NCI-H526 (cell line): ENCODE measurements around the gene RABL3.
"Not testable (repeated sequence)": the region's sequence is repeated elsewhere in the genome, so short reads cannot be mapped to it uniquely, and the experiment has no call there.

Experiments used
- DNase-seq, 2 experiments: peaks; one replicate each; lab custom pipeline; 2025; lab: John Stamatoyannopoulos, UW

Gene RABL3

GRCh38 chr3:120683213-120683612 is 59.1 kb downstream of the RABL3 start:
- no peak for DNase-seq

- peak; percentile 33 to 73 for DNase-seq
Measured at GRCh38 chr3:120682095-120682681, 60.1 kb downstream of the RABL3 start, which contains the start of gene HGD. TSS of gene HGD (minus strand) at chr3:120682239. CDS start at chr3:120682111, 128 bp downstream.

DNA sequence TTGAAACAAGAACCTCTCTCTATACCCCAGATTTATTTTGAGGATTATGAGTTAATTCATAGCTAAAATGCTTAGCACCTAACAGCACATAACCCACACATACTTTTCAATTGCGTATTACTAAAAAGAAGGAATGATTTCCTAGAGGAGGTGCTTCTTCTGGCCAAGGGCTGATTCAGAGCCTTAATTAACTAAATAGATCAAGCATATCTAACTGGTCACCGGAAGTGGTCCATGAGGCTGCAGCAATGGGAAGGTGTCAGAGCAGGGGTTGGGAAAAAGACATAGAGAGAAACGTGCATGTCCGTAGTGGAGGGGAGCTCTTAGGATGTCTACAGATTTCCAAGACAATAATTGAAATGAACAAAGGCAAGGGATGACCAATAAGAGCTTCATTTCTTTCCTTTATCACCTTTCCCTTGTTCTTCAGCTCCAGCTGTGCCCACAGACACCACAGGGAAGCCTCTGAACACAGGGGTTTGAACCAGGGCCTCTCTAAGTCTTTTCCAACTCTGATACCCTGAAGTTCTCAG is 60.7 kb downstream of the RABL3 start:
- no peak for DNase-seq

GRCh38 chr3:120681018-120681417 is 61.3 kb downstream of the RABL3 start:
- DNase-seq: no peak

DNA sequence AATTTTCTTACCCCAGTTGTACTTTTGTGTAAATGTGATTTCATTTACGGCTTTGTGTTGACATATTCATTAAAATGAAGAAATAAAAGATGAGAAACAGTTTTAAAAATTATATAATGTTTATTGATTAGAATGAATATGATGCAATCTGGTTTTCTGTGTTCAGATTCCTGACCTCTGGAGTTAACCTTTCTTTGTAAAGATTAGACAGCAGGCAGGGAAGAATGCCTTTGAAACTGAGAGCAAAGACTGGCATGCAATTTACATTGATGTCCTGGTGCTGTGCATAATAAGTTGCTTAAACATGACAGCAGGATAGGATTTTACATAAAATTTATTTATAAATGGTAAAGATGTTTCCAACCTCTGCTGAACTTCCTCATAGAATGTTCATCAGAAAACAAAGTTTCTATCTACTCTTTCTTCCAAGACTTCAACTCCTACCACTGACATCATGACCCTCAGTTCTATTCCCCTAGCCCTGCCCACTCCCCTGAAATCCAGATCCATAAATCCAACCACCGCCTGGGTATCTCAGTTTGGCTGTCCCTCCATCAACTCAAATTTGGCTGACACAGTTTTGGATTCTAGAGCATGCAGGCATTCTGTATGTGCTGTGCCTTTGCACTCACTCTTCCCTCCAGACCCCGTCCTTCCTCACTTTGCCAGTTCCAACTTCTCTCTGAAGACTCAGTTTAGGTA is 62.0 kb downstream of the RABL3 start:
- DNase-seq: no peak

DNA sequence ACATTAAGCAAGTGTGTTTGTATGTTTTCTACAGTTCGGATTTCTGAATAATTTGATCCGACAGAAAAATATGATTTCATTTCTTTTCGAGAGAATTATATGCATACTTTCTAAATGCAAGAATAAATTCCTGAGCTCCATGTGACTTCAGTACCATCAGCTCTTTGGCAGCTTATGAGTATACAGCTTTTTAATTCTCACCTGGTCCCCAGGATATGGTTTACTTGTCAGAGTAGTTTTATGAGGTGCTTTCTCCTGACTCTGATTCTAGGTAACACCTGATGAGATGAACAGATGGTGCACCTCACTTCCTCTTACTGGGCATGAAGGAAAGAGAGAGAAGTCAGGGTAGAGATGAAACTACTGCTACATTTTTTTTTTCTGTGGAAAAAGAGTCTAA is 63.3 kb downstream of the RABL3 start:
- no peak for DNase-seq

GRCh38 chr3:120678331-120678947 is 63.9 kb downstream of the RABL3 start:
- peak; percentile 75 to 82 for DNase-seq

DNA sequence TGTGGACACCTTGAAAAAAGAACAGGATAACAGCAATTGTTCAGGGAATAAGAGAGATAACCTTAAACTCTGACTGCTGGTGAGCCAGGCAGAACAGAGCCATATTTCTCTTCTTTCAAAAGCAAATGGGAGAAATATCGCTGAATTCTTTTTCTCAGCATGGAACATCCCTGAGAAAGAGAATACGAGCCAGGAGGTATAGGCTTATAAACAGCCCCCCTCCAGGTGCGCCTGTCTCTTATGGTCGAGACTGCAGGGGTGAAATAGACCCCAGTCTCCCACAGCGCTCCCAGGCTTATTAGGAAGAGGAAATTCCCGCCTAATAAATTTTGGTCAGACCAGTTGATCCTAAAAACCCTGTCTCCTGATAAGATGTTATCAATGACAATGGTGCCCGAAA is 65.1 kb downstream of the RABL3 start:
- not testable (repeated sequence) for DNase-seq

DNA sequence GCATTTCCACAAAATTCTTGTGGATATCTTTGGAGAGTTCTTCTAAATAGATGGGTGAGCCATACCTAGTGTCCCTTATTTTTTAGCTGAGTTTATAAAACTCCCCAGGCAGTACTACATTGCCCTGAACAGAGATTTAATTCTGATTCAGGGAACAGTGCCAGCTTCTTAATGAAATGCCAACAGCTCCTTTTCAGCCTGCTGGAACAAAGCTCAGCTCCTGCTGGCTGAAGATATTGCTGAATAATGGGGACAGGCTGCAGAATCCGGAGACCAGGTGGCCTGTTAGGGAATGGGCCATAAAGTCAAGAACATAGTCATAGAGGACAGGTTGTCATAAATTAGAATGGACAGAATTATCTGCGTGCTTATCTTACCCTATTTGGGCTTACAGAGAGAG is 69.2 kb downstream of the RABL3 start:
- DNase-seq: no peak

GRCh38 chr3:120670576-120670975 is 71.7 kb downstream of the RABL3 start:
- no peak for DNase-seq

DNA sequence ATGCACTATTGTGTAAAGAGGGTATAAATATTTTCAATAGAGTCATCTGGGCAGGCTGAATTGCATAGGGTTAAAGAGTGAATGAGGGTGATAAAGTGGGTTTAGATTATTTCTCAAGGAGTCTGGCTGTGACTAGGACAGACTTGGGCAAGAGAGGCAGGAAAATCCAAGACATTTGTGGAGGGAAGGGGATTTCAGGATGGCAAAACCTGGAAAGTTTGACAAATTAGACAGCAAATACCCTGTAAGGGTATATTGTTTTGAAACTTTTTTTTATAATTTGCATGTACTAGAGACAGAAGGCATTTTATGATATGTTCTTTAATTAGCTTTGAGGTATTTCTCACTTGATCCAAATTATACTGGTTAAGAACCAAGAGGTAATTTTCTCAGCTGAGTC is 77.4 kb downstream of the RABL3 start:
- no peak for DNase-seq

- no peak for DNase-seq
Measured at GRCh38 chr3:120661945-120662344, 80.4 kb downstream of the RABL3 start.

DNA sequence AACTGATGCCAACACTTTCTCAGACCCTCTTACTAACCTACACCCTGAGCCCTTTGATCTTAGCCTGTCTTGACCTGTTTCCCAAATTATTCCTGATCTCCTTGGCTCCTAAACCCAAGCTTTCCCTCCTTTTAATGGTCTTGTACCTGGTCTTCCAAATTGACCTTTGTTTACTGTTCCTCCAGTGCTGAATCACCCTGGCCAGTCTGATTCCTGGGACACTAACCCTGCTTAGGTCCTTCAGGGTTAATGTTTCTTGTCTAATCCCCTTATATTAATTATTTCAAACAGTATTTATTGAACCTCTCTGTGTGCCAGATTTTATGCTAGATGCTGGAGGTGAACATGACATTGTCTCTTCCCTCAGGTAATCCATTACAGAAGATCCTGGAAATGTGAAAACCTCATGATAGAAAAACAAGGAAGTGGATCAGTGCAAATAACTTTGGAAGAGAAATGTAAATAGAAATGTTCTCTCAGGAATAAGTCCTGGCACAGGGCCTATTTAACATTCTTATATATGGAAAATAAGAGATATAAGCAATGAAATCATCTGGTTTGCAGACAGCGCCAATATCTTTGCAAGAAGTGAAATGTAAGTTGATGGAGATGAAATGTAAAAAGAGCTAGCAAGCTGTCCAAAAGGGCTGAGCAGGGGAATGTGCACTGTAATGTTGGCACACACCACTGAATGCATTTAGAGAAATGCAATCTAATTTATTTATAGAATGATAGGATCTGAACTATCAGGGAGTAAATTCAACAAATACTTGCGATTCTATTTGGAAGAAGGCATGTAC is 81.0 kb downstream of the RABL3 start:
- DNase-seq: no peak

GRCh38 chr3:120659834-120660233 is 82.5 kb downstream of the RABL3 start:
- DNase-seq: no peak

GRCh38 chr3:120659285-120659684 is 83.0 kb downstream of the RABL3 start:
- DNase-seq: no peak

GRCh38 chr3:120652896-120653545 is 89.3 kb downstream of the RABL3 start:
- no peak for DNase-seq

DNA sequence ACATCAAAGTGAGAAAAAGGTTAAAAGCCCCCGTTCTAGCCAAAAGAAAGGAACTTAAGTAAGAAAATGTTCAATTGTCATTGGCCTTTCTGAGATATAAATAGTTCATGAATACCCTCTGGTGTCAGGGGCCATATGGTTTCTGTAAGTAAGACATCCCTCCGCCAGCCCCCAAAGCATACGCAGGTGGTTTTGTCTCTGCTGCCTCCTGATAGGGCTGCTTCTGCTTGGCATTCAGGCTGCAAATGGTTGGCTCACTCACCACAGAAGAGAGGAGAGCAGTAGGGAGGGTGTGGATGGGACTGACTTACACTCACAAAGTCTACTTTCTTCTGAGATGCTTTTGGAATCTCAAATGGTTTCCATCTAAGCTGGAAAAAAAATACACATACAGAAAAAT is 90.0 kb downstream of the RABL3 start:
- no peak for DNase-seq

GRCh38 chr3:120650311-120650710 is 92.0 kb downstream of the RABL3 start:
- DNase-seq: no peak

- no peak for DNase-seq
Measured at GRCh38 chr3:120649830-120650233, 92.5 kb downstream of the RABL3 start.

DNA sequence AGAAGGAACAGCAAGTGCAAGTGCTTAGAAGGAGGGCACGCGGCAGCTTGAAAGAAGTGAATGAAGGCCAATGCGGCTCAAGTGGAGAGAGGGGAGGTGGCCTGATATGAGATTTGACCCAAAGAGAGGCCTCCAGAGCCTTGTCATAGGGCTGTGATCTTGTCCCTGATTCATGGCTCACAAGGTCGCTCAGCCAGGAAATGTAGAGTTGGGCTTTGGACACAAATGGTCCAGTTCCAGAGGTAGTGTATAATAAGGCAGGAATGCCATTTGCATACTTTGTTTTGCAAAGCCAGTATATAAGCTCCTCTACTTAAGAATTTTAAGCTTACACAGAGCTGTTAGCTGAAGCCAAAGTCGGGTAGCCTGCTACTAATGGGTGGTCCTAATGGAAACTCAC is 94.0 kb downstream of the RABL3 start:
- DNase-seq: peak in 1 of 2 experiments; percentile 39

DNA sequence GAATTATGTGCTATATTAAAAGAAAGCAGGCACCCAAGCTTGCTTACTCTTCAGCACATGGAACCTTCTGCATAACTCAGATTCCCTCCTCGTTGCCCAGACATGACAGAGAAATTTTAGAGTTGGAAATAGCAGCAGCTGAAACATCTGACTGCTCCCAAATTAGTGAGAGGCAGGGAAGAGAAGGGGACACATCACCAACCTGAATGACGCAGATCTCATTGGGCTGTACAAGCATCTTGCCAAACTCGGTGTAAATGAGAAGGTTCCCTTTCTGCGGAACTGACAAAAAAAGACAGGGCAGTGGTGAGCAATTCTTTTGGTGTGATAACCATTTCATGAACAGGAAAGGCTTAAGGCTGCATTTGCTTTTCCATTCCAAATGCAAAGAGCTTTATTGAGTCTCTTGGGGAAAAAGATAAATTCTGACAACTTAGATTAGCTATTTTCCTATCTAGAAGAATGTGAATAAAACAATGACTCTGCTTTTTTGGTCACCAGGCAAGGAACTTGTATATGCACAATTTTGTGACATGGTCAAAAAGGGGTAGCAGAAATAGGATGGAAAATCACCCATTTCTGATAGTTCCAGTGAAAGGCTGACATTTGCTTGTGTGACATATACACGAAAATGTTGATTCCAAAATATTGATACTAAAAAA is 95.4 kb downstream of the RABL3 start:
- no peak for DNase-seq
